GM11168 (cell line): ENCODE measurements around the gene FGD3.
"Not testable (repeated sequence)": the region's sequence is repeated elsewhere in the genome, so short reads cannot be mapped to it uniquely, and the experiment has no call there.

Experiments used
- in situ Hi-C: fragments of 300-500 bp; cut with MboI; formaldehyde crosslinking; loops from one replicate; pipeline ENCODE4 v1.12.0; 2022; ENCODE audit warnings: low sequenced_read_pairs; ENCODE audit not compliant: unreplicated experiment

Gene FGD3

DNA sequence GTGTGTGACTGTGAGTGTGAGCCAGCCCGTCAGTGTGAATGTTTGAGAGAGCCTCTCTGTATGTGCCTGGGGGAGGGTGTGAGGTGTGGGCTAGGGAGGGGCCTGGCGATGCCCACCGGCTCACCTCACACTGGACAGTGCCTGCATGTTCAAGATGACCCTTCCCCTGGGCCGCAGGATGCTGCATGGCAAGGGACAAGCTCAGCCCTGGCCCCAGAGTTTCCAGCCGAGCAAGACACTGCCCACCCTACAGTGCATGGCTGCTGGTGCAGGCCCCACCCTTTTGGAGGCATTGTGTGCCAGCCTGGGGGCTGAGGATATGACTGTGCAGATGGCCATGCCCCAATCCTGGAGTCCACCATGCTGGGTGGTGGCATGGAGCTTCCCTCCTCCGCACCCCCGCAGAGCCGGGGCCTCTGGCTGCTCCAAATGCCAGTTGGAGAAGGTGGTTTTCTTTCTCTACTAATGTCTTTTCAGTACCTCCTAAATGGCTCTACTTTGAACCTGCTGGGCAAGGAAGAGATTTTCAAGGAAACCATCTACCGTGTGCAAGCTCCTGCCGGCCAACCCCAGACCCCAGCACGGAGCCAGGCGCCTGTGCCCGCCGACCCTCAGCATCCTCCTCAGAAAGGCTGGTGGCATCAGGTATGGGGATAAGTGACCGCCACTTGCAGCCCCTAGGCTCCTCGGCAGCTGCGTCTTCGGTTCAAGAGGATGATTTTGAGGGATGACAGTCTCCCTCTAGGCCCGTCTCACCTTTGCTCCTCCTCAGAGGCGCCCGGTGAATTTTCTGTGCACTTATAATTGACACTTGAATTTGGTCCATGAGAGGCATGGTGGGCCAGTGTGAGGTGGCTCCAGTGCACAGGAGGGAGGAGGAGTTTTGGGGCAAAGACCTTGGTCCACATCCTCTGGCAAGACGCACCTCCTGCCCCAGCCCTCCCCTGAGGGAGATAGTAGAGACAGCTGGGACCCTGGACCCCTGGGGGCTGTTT, 27.7 kb downstream of the FGD3 start:
- in situ Hi-C loops, result no loop called here

DNA sequence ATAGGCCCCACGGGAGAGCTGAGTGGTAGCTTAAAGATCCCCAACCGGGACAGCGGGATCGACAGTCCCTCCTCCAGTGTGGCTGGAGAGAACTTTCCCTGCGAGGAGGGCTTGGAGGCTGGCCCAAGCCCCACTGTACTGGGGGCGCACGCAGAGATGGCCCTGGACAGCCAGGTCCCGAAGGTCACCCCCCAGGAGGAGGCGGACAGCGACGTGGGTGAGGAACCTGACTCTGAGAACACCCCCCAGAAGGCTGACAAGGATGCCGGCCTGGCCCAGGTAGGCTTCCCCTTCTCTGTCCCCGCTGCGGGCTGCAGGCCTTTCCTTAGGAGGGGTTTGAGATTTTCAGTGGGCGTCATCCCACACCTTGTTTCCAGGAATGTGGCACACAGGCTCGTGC, 29.1 kb downstream of the FGD3 start:
- in situ Hi-C loops, result no loop called here

DNA sequence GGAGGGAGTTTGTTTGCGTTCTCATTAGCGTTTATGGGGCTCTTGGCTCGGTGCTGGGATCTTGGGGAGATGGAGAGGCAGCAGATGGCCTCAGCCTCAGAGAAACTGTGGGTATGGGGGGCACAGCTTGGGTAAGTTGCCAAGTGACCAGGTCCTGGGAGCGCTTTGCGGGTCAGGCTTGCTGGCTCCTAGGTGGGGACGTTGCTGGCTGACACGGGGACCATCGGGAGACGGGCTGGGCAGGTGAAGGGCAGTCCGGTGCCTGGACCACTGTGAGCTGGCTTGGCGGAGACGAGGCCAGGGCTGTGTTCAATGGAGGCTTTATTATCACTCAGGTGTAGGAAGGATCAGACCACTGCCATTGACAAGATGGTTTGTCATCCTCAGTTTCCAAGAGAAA, 30.0 kb downstream of the FGD3 start:
- in situ Hi-C loops, result no loop called here

DNA sequence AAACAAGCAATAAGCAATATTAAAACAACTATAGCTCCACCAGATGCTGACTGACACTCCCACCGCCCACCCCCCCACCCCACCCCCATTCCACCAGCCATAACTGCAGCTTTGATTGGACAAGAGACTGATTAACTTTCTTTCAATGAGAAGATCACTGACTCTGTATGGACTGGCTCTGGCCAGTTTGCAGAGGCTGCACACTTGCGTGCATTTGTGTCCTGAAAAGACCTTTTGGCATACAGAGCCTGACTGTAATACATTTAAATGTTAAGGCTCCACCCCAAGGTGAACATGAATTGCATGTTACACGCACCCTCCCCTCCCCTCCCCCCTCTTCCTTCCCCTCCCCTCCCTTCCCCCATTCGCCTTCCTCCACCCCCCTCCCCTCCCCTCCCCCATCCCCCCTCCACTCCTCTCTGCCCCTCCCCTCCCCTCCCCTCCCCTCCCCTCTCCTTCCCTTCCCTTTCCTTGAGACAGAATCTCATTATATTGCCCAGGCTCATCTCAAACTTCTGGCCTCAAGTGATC, 31.1 kb downstream of the FGD3 start:
- in situ Hi-C loops, result no loop called here

DNA sequence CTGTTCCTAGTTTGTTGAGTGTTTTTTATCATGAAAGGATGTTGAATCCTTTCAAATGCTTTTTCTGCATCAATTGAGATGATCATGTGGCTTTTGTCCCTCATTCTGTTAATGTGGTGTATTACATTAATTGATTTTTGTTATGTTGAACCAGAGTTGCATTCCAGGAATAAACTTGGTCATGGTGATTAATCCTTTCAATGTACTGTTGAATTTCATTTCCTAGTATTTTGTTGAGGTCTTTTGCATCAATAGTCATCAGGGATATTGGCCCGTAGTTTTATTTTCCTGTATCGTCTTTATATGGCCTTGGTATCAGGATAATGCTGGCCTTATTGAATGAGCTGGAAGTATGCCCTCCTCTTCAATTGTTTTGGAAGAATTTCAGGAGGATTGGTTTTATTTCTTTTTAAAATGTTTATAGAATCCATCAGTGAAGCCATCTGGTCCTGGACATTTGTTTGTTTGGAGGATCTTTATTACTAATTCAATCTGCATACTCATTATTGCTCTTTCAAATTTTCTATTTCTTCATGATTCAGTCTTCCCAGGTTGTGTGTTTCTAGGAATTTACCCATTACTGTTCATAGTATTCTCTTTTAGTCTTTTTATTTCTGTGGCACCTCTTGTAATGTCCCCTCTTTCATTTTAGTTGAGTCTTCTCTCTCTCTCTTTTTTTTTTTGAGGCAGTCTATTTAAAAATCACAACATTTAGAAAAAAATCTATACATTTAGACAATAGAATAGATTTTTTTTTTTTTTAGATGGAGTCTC, 32.1 kb downstream of the FGD3 start:
- in situ Hi-C loops, result no loop called here

DNA sequence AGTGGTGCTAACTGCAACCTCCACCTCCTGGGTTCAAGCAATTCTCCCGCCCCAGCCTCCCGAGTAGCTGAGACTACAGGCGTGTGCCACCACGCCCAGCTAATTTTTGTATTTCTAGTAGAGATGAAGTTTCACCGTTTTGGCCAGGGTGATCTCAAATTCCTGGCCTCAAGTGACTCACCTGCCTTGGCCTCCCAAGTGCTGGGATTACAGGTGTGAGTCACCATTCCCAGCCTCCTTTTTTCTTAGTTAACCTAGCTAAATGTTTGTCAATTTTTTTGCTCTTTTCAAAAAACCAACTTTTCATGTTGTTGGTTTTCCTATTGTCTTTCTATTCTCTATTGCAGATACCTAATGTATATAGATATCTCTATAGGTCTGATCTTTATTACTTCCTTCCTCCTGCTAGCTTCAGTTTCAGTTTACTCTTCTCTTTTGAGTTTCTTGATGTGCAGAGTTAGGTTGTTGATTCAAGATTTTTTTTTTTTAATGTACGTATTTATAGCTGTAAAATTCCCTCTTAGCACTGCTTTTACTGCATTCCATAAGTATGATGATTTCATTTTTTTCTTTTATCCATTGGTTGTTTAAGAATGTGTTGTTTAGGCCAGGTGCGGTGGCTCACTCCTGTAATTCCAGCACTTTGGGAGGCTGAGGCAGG, 32.9 kb downstream of the FGD3 start:
- in situ Hi-C loops, result no loop called here

- in situ Hi-C loops, result no loop called here
These were observed 34.8 kb downstream of the FGD3 start for GRCh38 chr9:92982130-92982529.

GRCh38 chr9:92983984-92984589, 36.8 kb downstream of the FGD3 start:
- in situ Hi-C loops, result no loop called here

- in situ Hi-C loops, result no loop called here
These were observed 37.7 kb downstream of the FGD3 start for GRCh38 chr9:92984976-92985375.

DNA sequence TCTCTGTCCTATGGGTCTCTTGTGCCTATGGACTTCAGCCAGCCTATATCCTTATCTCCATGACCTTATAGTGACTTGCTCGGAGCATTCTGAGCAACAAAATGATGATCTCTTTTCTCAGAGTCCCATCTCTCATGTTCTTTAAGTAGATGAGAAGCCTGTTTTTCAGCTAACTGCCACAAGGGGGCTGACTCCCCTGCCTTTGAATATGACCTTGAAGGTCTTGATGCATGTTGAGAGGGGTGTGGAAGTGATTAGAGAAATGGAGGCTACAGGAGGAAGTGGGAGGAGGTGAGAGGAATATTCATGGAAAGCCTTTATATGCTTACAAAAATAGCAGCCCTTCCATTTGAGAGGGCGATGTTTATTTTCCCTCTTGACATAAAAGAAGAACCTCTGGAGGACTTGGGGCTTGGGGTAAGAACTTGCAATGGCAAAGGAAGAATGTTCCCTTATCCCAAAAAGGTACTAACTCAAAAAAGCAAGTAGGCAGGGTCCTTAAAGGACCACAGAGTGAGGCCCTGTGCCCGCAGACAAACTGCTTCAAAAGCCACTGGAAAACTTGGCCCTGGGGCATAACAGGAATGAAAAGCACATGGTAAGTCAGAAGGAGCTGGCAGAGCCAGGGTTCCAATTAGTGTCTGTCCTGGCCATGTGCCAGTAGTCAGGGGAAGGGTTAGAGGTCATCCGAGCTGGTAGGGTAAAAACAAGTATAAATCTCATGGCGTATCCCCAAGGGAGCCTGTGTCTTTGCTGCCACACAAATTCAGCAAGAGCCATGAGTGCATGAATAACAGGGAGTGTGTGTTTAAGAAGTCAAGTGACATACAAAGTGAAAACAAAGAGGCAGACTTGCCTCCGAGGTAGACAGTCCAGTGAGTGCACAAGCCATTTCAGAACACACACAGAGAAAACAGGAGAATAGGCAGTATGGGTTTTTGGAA, 39.1 kb downstream of the FGD3 start:
- in situ Hi-C loops, result no loop called here

DNA sequence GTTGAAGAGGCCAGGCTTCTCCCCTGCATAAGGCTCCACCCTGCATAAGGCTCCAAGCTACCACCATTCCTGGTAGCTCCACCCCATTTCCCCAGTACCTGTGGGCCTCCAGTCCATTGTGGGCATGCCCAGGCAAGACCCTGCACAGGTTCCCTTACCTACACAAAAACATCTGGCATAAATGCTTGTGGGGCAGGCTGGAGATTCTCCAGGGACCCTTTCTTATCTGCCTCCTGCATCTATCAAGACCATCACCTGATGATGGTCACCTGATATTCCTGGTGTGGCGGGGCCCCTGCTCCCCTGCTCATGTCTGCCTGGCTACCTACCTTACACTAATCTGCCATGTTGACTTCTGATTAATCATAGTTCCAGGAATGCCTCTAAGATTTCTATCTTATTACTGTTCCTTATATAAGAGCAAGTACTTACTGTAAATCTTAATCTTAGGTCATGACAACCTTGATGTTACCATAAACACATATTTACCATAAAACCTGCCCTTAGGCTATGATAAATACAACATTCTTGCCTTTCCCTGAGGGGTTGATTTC, 41.0 kb downstream of the FGD3 start:
- in situ Hi-C loops, result no loop called here

GRCh38 chr9:92989561-92989960, 42.2 kb downstream of the FGD3 start:
- in situ Hi-C loops, result no loop called here

DNA sequence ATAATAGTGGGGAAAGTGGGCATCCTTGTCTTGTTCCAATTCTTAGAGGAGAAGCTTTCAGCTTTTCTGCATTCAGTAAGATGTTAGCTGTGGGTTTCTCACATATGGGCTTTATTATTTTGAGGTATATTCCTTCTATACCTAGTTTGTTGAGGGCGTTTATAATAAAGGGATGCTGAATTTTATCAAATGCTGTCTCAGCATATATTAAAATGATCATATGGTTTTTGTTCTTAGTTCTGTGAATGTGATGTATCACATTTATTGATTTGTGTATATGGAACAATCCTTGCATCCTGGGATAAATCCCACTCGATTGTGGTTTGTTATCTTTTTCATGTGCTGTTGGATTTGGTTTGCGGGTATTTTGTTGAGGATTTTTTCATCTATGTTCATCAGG, 43.1 kb downstream of the FGD3 start:
- in situ Hi-C loops, result no loop called here

DNA sequence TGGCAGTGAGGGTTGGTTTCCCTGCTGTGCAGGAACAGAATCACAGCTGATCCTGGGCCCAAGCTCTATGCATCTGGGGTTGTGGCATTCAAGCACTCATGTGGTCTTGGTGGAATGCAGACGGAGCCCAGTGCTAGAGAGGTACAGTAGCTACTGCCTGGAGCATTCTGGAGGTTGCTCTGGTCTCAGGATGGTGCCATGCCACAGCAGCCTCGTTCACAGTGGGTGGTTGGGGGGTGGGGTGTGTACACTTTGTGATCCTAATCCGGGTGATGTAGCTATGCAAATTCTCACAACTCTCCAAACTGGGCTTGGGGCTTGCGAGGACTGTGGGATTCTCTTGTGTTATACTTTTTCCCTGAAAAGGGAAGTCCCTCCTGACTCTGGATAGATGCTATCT, 45.2 kb downstream of the FGD3 start:
- in situ Hi-C loops, result no loop called here

- in situ Hi-C loops, result not testable (repeated sequence)
These were observed 51.5 kb downstream of the FGD3 start for GRCh38 chr9:92998871-92999270.

DNA sequence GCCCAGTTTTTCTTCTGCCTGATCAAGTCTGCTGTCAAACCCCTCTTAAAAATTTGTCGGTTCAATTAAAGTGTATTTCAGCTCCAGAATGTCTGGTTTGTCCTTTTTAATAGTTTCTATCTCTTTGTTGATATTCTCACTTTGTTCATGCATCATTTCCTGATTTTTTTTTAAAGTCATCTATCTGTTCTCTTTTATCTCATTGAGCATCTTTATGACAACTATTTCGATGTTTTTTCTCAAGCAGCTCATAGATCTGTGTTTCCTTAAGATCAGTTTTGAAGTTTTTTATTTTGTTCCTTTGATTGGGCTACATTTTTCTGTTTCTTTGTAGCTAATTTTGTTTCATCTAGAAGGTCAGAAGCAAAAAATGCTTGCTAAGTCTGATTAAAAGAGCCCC, 53.7 kb downstream of the FGD3 start:
- in situ Hi-C loops, result no loop called here

- in situ Hi-C loops, result no loop called here
These were observed 55.4 kb downstream of the FGD3 start for GRCh38 chr9:93002700-93003099.

DNA sequence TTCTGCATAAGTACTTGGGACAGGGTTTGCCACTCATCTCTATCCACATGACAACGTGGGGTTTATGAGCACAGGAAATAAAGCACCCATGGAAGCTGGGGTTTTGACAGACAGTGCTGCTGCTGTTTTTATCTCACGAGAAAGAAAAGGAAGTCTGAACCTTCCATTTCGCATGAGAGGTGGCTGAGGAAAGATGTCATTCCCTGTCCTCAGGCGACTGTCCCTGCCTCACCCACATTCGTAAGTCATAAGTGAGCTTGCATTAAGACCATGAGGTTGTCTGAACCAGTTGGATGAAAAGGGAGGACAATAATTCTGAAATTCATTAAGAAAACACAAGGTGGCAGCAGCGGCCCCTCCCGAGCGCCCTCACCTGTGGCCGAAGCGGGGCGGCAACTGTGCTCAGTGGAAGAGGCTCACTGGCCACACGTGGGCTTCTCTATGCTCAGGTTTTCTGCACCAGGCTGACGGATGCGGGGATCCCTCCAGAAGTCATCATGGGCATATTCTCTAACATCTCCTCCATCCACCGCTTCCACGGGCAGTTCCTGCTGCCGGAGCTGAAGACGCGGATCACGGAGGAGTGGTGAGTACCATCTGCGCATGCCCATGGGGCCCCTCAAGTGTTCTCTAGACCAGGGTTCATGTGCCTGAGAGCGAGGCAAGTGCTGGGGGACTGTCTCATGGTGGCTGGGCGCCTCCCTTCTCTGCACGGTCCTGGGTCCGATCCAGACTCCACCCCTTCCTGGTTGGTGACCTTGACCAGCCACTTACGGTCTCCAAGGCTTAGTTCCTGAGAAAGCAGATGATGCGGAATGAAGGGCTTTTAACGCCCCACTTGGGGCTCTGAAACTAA, 56.5 kb downstream of the FGD3 start:
- in situ Hi-C loops, result no loop called here
